Ishikawa (cell line): ENCODE data around the gene SKI.

Experiments used
- CEBPB ChIP-seq: IDR thresholded peaks from 2 replicates; pipeline ENCODE4 v1.6.1; 2012
- CREB1 ChIP-seq: IDR thresholded peaks from 2 replicates; pipeline ENCODE4 v1.6.1; 2012; ENCODE audit warnings: low read depth
- EGR1 ChIP-seq: IDR thresholded peaks from 2 replicates; pipeline ENCODE4 v1.6.1; 2012
- EP300 ChIP-seq: IDR thresholded peaks from 2 replicates; pipeline ENCODE4 v1.6.1; 2012; ENCODE audit warnings: borderline replicate concordance
- FOXM1 ChIP-seq: IDR thresholded peaks from 2 replicates; pipeline ENCODE4 v1.6.1; 2012; ENCODE audit warnings: low read depth, borderline replicate concordance
- MAX ChIP-seq: IDR thresholded peaks from 2 replicates; pipeline ENCODE4 v1.6.1; 2012
- NFIC ChIP-seq: IDR thresholded peaks from 2 replicates; pipeline ENCODE4 v1.6.1; 2012
- RAD21 ChIP-seq: IDR thresholded peaks from 2 replicates; pipeline ENCODE4 v1.6.1; 2012; ENCODE audit warnings: low read depth
- REST ChIP-seq: IDR thresholded peaks from 2 replicates; pipeline ENCODE4 v1.6.1; 2012; ENCODE audit warnings: low read depth, mild to moderate bottlenecking
- TAF1 ChIP-seq: IDR thresholded peaks from 2 replicates; pipeline ENCODE4 v1.6.1; 2012; ENCODE audit warnings: low read depth, mild to moderate bottlenecking
- TCF12 ChIP-seq: IDR thresholded peaks from 2 replicates; pipeline ENCODE4 v1.6.1; 2012; ENCODE audit warnings: low read depth
- TEAD4 ChIP-seq: IDR thresholded peaks from 2 replicates; pipeline ENCODE4 v1.6.1; 2012
- USF1 ChIP-seq: IDR thresholded peaks from 2 replicates; pipeline ENCODE4 v1.6.1; 2012
- YY1 ChIP-seq: IDR thresholded peaks from 2 replicates; pipeline ENCODE4 v1.6.1; 2012; ENCODE audit warnings: low read depth
- ZBTB7A ChIP-seq: IDR thresholded peaks from 2 replicates; pipeline ENCODE4 v1.6.1; 2012; ENCODE audit warnings: low read depth

SKI gene

DNA sequence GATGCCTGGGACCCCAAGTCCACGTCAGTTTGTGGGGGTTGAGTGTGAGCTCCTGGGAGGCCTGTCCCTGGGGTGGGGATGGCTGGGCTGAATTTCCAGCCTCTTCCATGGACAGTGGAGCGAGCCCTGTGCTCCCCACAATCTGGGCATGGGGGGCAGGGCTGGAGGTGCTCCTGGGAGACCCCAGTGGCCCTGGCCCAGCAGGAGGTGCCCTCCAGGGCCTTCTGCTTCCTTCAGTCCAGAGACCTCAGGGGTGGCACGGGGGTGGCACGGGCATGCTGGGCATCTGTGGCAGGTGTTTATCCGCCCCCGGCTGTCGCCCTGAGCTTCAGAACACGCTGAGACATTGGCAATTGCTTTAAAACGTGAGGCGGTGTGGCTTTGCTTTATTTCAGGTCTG, 122.4 kb downstream of the SKI start:
- TF ChIP-seq CEBPB (no peak), YY1 (no peak), TCF12 (no peak), REST (no peak), CREB1 (no peak)

DNA sequence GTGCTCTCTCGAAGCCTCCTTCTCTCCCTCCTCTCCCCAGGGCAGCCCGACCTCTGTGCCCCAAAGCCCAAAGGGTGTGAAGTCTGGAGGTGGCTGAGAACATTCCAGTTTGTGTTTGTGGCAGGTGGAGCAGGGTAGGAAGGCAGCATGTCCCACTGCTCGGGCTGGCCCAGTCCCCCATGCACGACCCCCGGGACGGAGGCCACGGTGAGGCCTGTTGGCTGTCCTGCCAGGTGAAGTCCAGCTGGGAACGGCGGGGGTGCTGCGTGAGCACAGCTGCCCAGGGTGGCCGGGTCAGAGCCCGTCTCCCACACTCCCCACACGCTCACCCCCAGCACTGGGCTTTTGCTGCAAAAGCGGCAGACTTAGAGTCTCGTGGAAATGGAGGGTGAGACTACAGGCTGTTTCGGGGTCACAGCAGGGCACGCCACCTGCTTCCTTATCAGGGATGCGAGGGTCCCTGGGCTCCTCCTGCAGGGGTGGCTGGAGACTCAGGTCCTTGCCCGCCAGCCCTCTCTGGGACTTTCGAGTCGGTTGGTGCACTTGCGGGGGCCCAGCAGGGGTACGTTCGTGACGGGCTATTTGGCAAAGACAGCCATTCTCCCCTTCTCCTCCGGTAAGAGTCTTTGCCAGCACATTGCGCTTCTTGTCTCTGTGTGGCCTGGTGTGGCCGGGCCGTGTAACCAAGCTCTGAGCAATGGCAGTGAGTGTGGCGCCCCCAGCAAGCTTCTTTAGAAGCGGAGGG, 123.0 kb downstream of the SKI start:
- TF ChIP-seq YY1 = no peak
- no peak for TF ChIP-seq NFIC
- TF ChIP-seq ZBTB7A = no peak
- TF ChIP-seq EP300 = no peak
- no peak for TF ChIP-seq MAX
- no peak for TF ChIP-seq CEBPB
- no peak for TF ChIP-seq TAF1
- no peak for TF ChIP-seq USF1
- TF ChIP-seq EGR1 = no peak
- TF ChIP-seq RAD21 = no peak
- no peak for TF ChIP-seq TCF12
- TF ChIP-seq FOXM1 = no peak
- TF ChIP-seq REST = no peak

DNA sequence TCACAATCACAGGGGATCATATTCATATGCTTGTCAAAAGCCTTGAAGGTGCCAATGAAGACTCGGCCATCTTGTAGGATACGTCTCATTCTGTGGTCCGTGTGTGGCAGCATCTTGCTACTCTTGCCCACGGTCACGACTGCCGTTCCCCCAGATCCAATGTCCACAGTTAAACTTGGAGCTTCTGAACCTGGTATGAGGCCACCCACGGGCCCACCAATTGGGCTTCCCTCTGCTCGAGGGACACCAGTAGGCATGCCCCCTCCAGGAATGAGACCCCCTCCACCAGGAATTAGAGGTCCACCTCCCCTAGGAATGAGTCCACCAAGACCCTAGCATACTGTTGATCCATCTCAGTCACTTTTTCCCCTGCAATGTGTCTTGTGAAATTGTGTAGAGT, 123.6 kb downstream of the SKI start:
- TF ChIP-seq TEAD4 = no peak
- no peak for TF ChIP-seq TAF1
- no peak for TF ChIP-seq EP300
- TF ChIP-seq CREB1 = no peak
- TF ChIP-seq FOXM1 = no peak
- no peak for TF ChIP-seq TCF12
- TF ChIP-seq RAD21 = no peak
- no peak for TF ChIP-seq CEBPB
- TF ChIP-seq YY1 = no peak
- no peak for TF ChIP-seq USF1
- TF ChIP-seq EGR1 = no peak
- no peak for TF ChIP-seq NFIC
- no peak for TF ChIP-seq ZBTB7A
- no peak for TF ChIP-seq REST
- no peak for TF ChIP-seq MAX

GRCh38 chr1:2352341-2352896, 124.3 kb downstream of the SKI start:
- TF ChIP-seq MAX (no peak), TAF1 (no peak), CREB1 (no peak), EP300 (no peak), RAD21 (no peak), REST (no peak), YY1 (no peak), FOXM1 (no peak), TEAD4 (no peak), USF1 (no peak), EGR1 (no peak), ZBTB7A (no peak), CEBPB (no peak), NFIC (no peak), TCF12 (no peak)
